Naive thymus-derived CD8-positive, alpha-beta T cell (primary cell): ENCODE measurements around the gene COL11A2. TPM values are rescaled to one million over a fixed set of nuclear protein-coding genes. Genes with fewer than 3 reads are reported as not detected.

ENCODE experiments used
- ATAC-seq, 2 donors: fragments of 150-1000 bp; cut with Tn5 transposase in 1 of 2; sonication (Bioruptor Pico), chemical (Tn5 transposase) in 1 of 2; 1 replicate in 1 of 2; 2 replicates in 1 of 2; pipeline ENCODE4 v1.10.0; 2021; ENCODE audit warnings: mild to moderate bottlenecking in 2 of 2, moderate library complexity in 2 of 2
- POLR2A ChIA-PET: fragments of 350-600 bp; sonication (Branson Sonifier 250); formaldehyde crosslinking; loops from one replicate; lab custom pipeline; 2021; ENCODE audit warnings: antibody characterized with exemption; lab: Charles Lee
- DNase-seq, 10 donors: peaks; one replicate each; pipeline versions ENCODE4 v3.0.0 to v3.0.0-alpha.2; 2020 to 2022
- H3K27ac Mint-ChIP-seq, 10 donors: one replicate each; pipeline ENCODE4 v1.8.0; 2020 to 2022; ENCODE audit warnings: mild to moderate bottlenecking in 10 of 10, mixed read lengths in 10 of 10, moderate library complexity in 4 of 10, inconsistent platforms in 1 of 10
- H3K27me3 Mint-ChIP-seq, 5 donors: one replicate each; pipeline ENCODE4 v1.8.0; 2021 to 2022; ENCODE audit warnings: mixed read lengths in 5 of 5
- H3K36me3 Mint-ChIP-seq, 3 donors: one replicate each; pipeline ENCODE4 v1.8.0; 2020 to 2022; ENCODE audit warnings: mixed read lengths in 3 of 3, mild to moderate bottlenecking in 2 of 3, inconsistent platforms in 1 of 3
- H3K4me1 Mint-ChIP-seq, 4 donors: one replicate each; pipeline ENCODE4 v1.8.0; 2021 to 2022; ENCODE audit warnings: mixed read lengths in 4 of 4
- H3K4me3 Mint-ChIP-seq, 10 donors: one replicate each; pipeline ENCODE4 v1.8.0; 2020 to 2022; ENCODE audit warnings: mild to moderate bottlenecking in 10 of 10, mixed read lengths in 10 of 10, moderate library complexity in 6 of 10, inconsistent platforms in 1 of 10
- H3K9me3 Mint-ChIP-seq, 9 donors: one replicate each; pipeline ENCODE4 v1.8.0; 2020 to 2022; ENCODE audit warnings: mixed read lengths in 9 of 9, mild to moderate bottlenecking in 3 of 9, inconsistent platforms in 1 of 9, moderate library complexity in 1 of 9
- microRNA-seq: library from miRNA; unstranded; fragments of <30 nt; microRNA quantifications from one replicate; pipeline ENCODE4 v1.2.0, GENCODE V29; 2022; ENCODE audit warnings: borderline microRNAs expressed
- polyA plus RNA-seq, 3 donors: library from polyadenylated mRNA; unstranded; fragments of 300-500 nt; fragmentation: Illumina TruSeq; gene quantifications; one replicate each; pipeline ENCODE4 v1.2.3, GENCODE V29; 2021
- total RNA-seq, 8 experiments: library from RNA in 2 of 8; stranded (reverse) in 2 of 8; gene quantifications; one replicate each; pipeline ENCODE4 v1.2.3 and lab custom pipeline; 2021 to 2026

Gene COL11A2
- total and polyA plus RNA-seq, 5 experiments from 2014 or later = 0.08 to 8.0 (median 0.48) TPM

DNA sequence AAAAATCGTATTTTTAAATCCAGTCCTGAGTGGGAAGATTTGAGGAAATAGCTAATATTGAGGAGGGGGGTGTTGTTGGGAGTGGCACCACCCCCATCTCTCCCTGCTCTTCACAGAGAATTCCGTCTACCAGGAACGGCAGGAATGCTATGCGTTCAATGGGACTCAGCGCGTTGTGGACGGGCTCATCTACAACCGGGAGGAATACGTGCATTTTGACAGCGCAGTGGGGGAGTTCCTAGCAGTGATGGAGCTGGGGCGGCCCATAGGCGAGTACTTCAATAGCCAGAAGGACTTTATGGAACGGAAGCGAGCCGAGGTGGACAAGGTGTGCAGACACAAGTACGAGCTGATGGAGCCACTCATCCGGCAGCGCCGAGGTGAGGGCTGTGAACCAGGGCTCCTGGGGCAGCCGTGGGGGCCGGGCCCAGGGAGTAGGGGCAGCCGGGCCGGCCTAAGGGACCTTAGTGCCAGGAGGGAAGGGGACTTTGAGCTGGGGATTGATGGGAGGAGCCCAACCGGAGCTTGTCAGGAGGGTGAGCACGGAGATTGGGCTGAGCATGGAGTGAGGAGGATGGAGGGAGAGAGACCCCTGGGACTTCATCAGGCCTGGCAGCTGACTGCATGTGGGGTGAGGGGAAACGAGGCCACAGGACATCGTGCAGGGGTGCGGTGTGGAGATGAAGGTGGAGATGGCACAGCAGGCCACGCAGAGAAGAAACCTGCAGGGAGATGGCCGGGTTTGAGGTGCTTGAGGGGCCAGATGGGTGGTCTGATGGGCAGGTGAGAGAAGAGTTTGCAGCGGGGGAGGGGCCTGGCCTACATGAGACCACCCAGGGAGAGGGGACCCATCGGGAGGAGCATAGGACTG, 75.2 kb downstream of the COL11A2 start:
- POLR2A ChIA-PET = no interaction called here
- H3K9me3 Mint-ChIP-seq = no peaks in the 10 kb centered on the region
- H3K27me3 Mint-ChIP-seq = peaks cover 30 to 63% (median 50%) of the 10 kb centered on the region in 5 donors
- no peak for ATAC-seq
- H3K27ac Mint-ChIP-seq = no peak overlapping the region
- no peaks in the 10 kb centered on the region for H3K36me3 Mint-ChIP-seq
- DNase-seq = no peak
- peak overlapping the region in 9 of 10 donors; percentile 7 to 68 (median 24) for H3K4me3 Mint-ChIP-seq
- peaks cover 15 to 53% (median 22%) of the 10 kb centered on the region in 4 donors for H3K4me1 Mint-ChIP-seq

DNA sequence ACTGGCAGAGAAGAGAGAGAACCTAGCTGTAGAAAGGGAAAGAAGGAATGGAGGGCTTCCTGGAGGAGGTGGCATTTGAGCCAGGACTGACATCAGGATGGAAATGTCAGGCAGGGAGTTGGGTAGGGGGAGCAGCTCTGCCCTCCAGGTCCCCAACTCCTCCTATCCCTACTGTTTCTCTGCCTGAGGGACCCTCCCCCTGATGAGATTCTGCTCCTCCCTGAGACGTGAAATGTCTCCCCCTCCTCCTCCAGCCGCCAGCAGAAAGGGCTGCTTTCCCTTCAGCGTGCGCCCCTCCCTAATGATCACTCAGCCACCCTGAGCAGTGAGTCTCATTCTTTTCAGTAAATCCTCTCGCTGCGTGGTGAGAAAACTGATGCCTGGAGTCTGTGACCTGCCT, 75.8 kb downstream of the COL11A2 start:
- DNase-seq (no peak), ATAC-seq (no peak)
- POLR2A ChIA-PET = interaction anchor here (0.7 kb wide), 1 partner anchor 196 kb away, joined by 3 read pairs; no protein-coding TSS in a partner anchor
- Mint-ChIP-seq H3K9me3 (no peaks in the 10 kb centered on the region), H3K4me3 (peak overlapping the region in 3 of 10 donors; percentile 1 to 68 (median 7)), H3K27ac (no peak overlapping the region), H3K27me3 (peaks cover 30 to 68% (median 50%) of the 10 kb centered on the region in 5 donors), H3K36me3 (no peaks in the 10 kb centered on the region), H3K4me1 (peaks cover 15 to 55% (median 22%) of the 10 kb centered on the region in 4 donors)

- no peaks in the 10 kb centered on the region for H3K36me3 Mint-ChIP-seq
- POLR2A ChIA-PET = interaction anchor here (0.6 kb wide), 1 partner anchor 120 kb away, joined by 3 read pairs; no protein-coding TSS in a partner anchor
- H3K27ac Mint-ChIP-seq = peak overlapping the region in 1 of 10 donors; percentile 45
Measured at GRCh38 chr6:33114406-33114805, 77.9 kb downstream of the COL11A2 start.

GRCh38 chr6:33113755-33114154, 78.5 kb downstream of the COL11A2 start:
- peak overlapping the region in 1 of 10 donors; percentile 45 for H3K27ac Mint-ChIP-seq
- ATAC-seq (no peak), DNase-seq (no peak)
- no peaks in the 10 kb centered on the region for H3K36me3 Mint-ChIP-seq
- H3K9me3 Mint-ChIP-seq = no peaks in the 10 kb centered on the region
- H3K27me3 Mint-ChIP-seq = peaks cover 36 to 92% (median 59%) of the 10 kb centered on the region in 5 donors
- POLR2A ChIA-PET = no interaction called here
- peaks cover 15 to 55% (median 22%) of the 10 kb centered on the region in 4 donors for H3K4me1 Mint-ChIP-seq
- H3K4me3 Mint-ChIP-seq = peak overlapping the region in 1 of 10 donors; percentile 4

More at GRCh38 chr6:33114406-33114805, 77.9 kb downstream of the COL11A2 start:
- ATAC-seq = no peak
- H3K9me3 Mint-ChIP-seq = no peaks in the 10 kb centered on the region
- DNase-seq = no peak
- peaks cover 35 to 86% (median 59%) of the 10 kb centered on the region in 5 donors for H3K27me3 Mint-ChIP-seq
- H3K4me3 Mint-ChIP-seq = peak overlapping the region in 1 of 10 donors; percentile 58
- peaks cover 15 to 55% (median 22%) of the 10 kb centered on the region in 4 donors for H3K4me1 Mint-ChIP-seq

Small RNAs within 50 kb of the gene (microRNA-seq; reads per million reads assigned to microRNA genes)
- not detected for gene MIR219A1

Other genes starting within 250 kb of the COL11A2 start
- 10 to 100 TPM; 38.7 to 39.7 TPM for gene HLA-DMA, start 239.4 kb downstream of the COL11A2 start, total RNA-seq
- 10 to 100 TPM; 23.7 to 37.4 (median 26.9) TPM for gene HLA-DMA, start 239.4 kb downstream of the COL11A2 start, polyA plus RNA-seq
- gene BRD2, start 223.9 kb downstream of the COL11A2 start, total RNA-seq = 100 to 1,000 TPM; 454 to 455 TPM
- gene BRD2, start 223.9 kb downstream of the COL11A2 start, polyA plus RNA-seq = 10 to 100 TPM; 24.5 to 72.8 (median 29.8) TPM
- gene HLA-DOA, start 182.9 kb downstream of the COL11A2 start, total RNA-seq = 10 to 100 TPM; 50.7 to 51.7 TPM
- 10 to 100 TPM; 26.4 to 61.0 (median 33.2) TPM for gene HLA-DOA, start 182.9 kb downstream of the COL11A2 start, polyA plus RNA-seq
- gene HLA-DPA1, start 118.8 kb downstream of the COL11A2 start, total RNA-seq = 10 to 100 TPM; 32.6 to 35.9 TPM
- 100 to 1,000 TPM in 1 of 3 donors, 10 to 100 TPM in 2; 19.5 to 121 (median 77.1) TPM for gene HLA-DPA1, start 118.8 kb downstream of the COL11A2 start, polyA plus RNA-seq
- gene HLA-DPB1, start 116.5 kb downstream of the COL11A2 start, total RNA-seq = 10 to 100 TPM; 42.8 to 44.0 TPM
- gene HLA-DPB1, start 116.5 kb downstream of the COL11A2 start, polyA plus RNA-seq = 100 to 1,000 TPM in 2 of 3 donors, 10 to 100 TPM in 1; 62.2 to 228 (median 186) TPM
- gene RXRB, start 8.2 kb upstream of the COL11A2 start, total RNA-seq = 100 to 1,000 TPM; 126 to 127 TPM
- 10 to 100 TPM in 1 of 3 donors, 1 to 10 TPM in 2; 6.6 to 10.9 (median 7.3) TPM for gene RXRB, start 8.2 kb upstream of the COL11A2 start, polyA plus RNA-seq
- 10 to 100 TPM; 35.5 to 36.4 TPM for gene SLC39A7, start 8.4 kb upstream of the COL11A2 start, total RNA-seq
- gene SLC39A7, start 8.4 kb upstream of the COL11A2 start, polyA plus RNA-seq = 10 to 100 TPM; 18.8 to 23.8 (median 21.8) TPM
- 10 to 100 TPM; 28.7 to 29.0 TPM for gene HSD17B8, start 12.2 kb upstream of the COL11A2 start, total RNA-seq
- gene HSD17B8, start 12.2 kb upstream of the COL11A2 start, polyA plus RNA-seq = 10 to 100 TPM; 75.0 to 79.2 (median 75.9) TPM
- 10 to 100 TPM; 58.3 to 59.1 TPM for gene RING1, start 16.0 kb upstream of the COL11A2 start, total RNA-seq
- 10 to 100 TPM; 12.1 to 12.5 (median 12.4) TPM for gene RING1, start 16.0 kb upstream of the COL11A2 start, polyA plus RNA-seq
- 100 to 1,000 TPM; 116 TPM for gene VPS52, start 79.4 kb upstream of the COL11A2 start, total RNA-seq
- gene VPS52, start 79.4 kb upstream of the COL11A2 start, polyA plus RNA-seq = 10 to 100 TPM in 2 of 3 donors, 1 to 10 TPM in 1; 9.3 to 19.3 (median 15.2) TPM
- 1,000 to 10,000 TPM; 4,620 to 4,686 TPM for gene RPS18, start 79.6 kb upstream of the COL11A2 start, total RNA-seq
- over 10,000 TPM in 2 of 3 donors, 1,000 to 10,000 TPM in 1; 9,896 to 11,320 (median 11,293) TPM for gene RPS18, start 79.6 kb upstream of the COL11A2 start, polyA plus RNA-seq
- gene B3GALT4, start 84.7 kb upstream of the COL11A2 start, total RNA-seq = 10 to 100 TPM; 37.8 to 41.9 TPM
- 10 to 100 TPM; 14.5 to 20.4 (median 18.7) TPM for gene B3GALT4, start 84.7 kb upstream of the COL11A2 start, polyA plus RNA-seq
- gene WDR46, start 96.8 kb upstream of the COL11A2 start, total RNA-seq = 10 to 100 TPM; 53.3 to 59.0 TPM
- 10 to 100 TPM; 71.3 to 83.7 (median 74.1) TPM for gene WDR46, start 96.8 kb upstream of the COL11A2 start, polyA plus RNA-seq
- gene PFDN6, start 97.1 kb upstream of the COL11A2 start, total RNA-seq = 10 to 100 TPM; 30.4 to 36.6 TPM
- gene PFDN6, start 97.1 kb upstream of the COL11A2 start, polyA plus RNA-seq = 10 to 100 TPM; 33.4 to 38.2 (median 35.5) TPM
- 10 to 100 TPM; 60.3 to 66.4 TPM for gene RGL2, start 106.5 kb upstream of the COL11A2 start, total RNA-seq
- 1 to 10 TPM; 5.3 to 9.9 (median 7.0) TPM for gene RGL2, start 106.5 kb upstream of the COL11A2 start, polyA plus RNA-seq
- gene TAPBP, start 121.6 kb upstream of the COL11A2 start, total RNA-seq = 100 to 1,000 TPM; 212 to 215 TPM
- 100 to 1,000 TPM; 259 to 372 (median 327) TPM for gene TAPBP, start 121.6 kb upstream of the COL11A2 start, polyA plus RNA-seq
- gene ZBTB22, start 125.3 kb upstream of the COL11A2 start, total RNA-seq = 10 to 100 TPM; 29.7 to 33.6 TPM
- 10 to 100 TPM; 10.4 to 13.4 (median 10.7) TPM for gene ZBTB22, start 125.3 kb upstream of the COL11A2 start, polyA plus RNA-seq
- gene DAXX, start 130.5 kb upstream of the COL11A2 start, total RNA-seq = 10 to 100 TPM; 88.0 to 88.1 TPM
- 100 to 1,000 TPM in 1 of 3 donors, 10 to 100 TPM in 2; 77.5 to 132 (median 86.5) TPM for gene DAXX, start 130.5 kb upstream of the COL11A2 start, polyA plus RNA-seq
- gene KIFC1, start 199.4 kb upstream of the COL11A2 start, total RNA-seq = 1 to 10 TPM in 1 of 2 experiments, under 1 TPM in 1; 0.60 to 1.2 TPM
- under 1 TPM in 2 of 3 donors, not detected in 1; 0.26 to 0.46 TPM for gene KIFC1, start 199.4 kb upstream of the COL11A2 start, polyA plus RNA-seq
- gene PHF1, start 218.5 kb upstream of the COL11A2 start, total RNA-seq = 100 to 1,000 TPM; 213 to 223 TPM
- 10 to 100 TPM; 44.3 to 71.4 (median 45.3) TPM for gene PHF1, start 218.5 kb upstream of the COL11A2 start, polyA plus RNA-seq
- 100 to 1,000 TPM; 198 to 201 TPM for gene CUTA, start 225.6 kb upstream of the COL11A2 start, total RNA-seq
- gene CUTA, start 225.6 kb upstream of the COL11A2 start, polyA plus RNA-seq = 100 to 1,000 TPM; 338 to 441 (median 385) TPM
- 10 to 100 TPM; 57.0 to 66.6 TPM for gene SYNGAP1, start 227.6 kb upstream of the COL11A2 start, total RNA-seq
- 1 to 10 TPM in 2 of 3 donors, under 1 TPM in 1; 0.38 to 1.9 (median 1.4) TPM for gene SYNGAP1, start 227.6 kb upstream of the COL11A2 start, polyA plus RNA-seq